Thyroid gland (tissue), 4 donors: ENCODE data around the gene ZNF837.

ENCODE experiments used
- POLR2A ChIP-seq, 2 donors: fragments of 450-650 bp; IDR thresholded peaks; one replicate each; pipeline ENCODE4 v1.6.1; 2017; ENCODE audit warnings: antibody characterized with exemption in 2 of 2, mild to moderate bottlenecking in 2 of 2, moderate library complexity in 1 of 2
- TF ChIP-seq, protein P1 (sequence below), 6 experiments: fragments of 200-600 bp in 3 of 6; fragments of 450-650 bp in 3 of 6; sonication (generic) in 3 of 6; IDR thresholded peaks; one replicate each; pipeline ENCODE4 v1.5.1; 2016 to 2019; ENCODE audit warnings: antibody characterized with exemption in 6 of 6, mild to moderate bottlenecking in 2 of 6, inconsistent platforms in 1 of 6, moderate library complexity in 1 of 6

DNA sequence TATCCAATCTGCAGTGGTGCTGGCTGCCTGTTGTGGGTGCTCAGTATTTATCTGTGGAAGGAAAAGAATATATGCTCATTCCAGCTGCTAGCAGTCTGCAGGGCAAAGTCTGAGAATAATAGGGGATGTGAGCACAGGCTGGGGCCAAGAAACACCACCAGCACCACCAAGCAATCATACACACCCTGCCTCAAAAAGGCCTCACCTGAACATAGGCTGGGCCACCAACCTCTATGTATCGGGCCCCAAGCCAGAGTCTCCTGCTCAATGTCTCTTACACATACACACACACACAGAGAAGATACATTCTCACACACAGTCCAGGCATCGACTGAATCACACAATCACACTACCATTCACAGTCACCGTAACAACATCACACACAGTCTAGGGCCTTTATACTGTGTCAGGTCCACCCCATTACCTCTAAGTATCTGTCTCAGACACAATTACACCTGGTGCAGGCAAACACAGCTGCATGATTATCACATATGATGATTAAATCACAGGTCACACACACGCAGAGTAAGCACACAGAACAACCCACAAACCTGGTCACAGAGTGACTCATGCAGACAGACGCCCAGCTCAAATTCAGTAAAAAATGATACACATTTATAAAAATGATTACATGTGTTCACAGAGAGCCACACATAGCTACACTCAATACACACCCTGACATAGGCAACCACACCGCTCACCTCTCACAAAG lies 55.4 kb downstream of the ZNF837 start:
- TF ChIP-seq, protein P1, sequence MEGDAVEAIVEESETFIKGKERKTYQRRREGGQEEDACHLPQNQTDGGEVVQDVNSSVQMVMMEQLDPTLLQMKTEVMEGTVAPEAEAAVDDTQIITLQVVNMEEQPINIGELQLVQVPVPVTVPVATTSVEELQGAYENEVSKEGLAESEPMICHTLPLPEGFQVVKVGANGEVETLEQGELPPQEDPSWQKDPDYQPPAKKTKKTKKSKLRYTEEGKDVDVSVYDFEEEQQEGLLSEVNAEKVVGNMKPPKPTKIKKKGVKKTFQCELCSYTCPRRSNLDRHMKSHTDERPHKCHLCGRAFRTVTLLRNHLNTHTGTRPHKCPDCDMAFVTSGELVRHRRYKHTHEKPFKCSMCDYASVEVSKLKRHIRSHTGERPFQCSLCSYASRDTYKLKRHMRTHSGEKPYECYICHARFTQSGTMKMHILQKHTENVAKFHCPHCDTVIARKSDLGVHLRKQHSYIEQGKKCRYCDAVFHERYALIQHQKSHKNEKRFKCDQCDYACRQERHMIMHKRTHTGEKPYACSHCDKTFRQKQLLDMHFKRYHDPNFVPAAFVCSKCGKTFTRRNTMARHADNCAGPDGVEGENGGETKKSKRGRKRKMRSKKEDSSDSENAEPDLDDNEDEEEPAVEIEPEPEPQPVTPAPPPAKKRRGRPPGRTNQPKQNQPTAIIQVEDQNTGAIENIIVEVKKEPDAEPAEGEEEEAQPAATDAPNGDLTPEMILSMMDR (IDR thresholded peaks at IDR 0.05): no peak
- TF ChIP-seq POLR2A (IDR thresholded peaks at IDR 0.05): no peak
